D721Med (cell line): Measurements from ENCODE around the gene VAT1L.

Source experiments
- DNase-seq: peaks from one replicate; pipeline ENCODE4 v3.0.0; 2011; ENCODE audit warnings: low spot score; ENCODE audit not compliant: insufficient read length
- FAIRE-seq: peaks from 2 replicates; lab custom pipeline; 2011; peaks lifted over from hg19 to GRCh38; lab: Jason Lieb, UNC
- TF ChIP-seq, protein P1 (sequence below): IDR thresholded peaks from 2 replicates; pipeline ENCODE4 v1.5.1; 2012; ENCODE audit warnings: mild to moderate bottlenecking, control low read depth; ENCODE audit not compliant: insufficient read depth; ENCODE audit errors: missing control alignments

VAT1L gene

DNA sequence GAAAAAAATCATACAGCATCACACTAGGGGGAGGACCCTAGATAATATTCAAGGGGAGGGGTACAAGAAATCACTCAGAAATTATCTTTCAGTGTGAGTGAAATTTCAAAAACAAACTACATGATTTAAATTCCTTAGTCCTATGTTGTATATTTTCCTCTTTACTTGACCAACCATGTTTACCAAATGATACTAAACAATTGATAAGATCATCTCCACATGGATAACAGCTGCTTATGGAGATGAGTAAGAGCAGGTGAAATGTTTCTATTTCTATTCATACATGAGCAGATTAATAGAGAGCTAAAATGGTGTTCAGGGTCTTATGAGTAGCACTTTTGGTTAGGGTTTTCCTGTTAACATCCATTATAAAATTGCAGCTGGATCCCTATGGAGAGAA lies 7.3 kb upstream of the VAT1L start:
- TF ChIP-seq, protein P1, sequence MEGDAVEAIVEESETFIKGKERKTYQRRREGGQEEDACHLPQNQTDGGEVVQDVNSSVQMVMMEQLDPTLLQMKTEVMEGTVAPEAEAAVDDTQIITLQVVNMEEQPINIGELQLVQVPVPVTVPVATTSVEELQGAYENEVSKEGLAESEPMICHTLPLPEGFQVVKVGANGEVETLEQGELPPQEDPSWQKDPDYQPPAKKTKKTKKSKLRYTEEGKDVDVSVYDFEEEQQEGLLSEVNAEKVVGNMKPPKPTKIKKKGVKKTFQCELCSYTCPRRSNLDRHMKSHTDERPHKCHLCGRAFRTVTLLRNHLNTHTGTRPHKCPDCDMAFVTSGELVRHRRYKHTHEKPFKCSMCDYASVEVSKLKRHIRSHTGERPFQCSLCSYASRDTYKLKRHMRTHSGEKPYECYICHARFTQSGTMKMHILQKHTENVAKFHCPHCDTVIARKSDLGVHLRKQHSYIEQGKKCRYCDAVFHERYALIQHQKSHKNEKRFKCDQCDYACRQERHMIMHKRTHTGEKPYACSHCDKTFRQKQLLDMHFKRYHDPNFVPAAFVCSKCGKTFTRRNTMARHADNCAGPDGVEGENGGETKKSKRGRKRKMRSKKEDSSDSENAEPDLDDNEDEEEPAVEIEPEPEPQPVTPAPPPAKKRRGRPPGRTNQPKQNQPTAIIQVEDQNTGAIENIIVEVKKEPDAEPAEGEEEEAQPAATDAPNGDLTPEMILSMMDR: no peak
- DNase-seq (no peak), FAIRE-seq (no peak)

DNA sequence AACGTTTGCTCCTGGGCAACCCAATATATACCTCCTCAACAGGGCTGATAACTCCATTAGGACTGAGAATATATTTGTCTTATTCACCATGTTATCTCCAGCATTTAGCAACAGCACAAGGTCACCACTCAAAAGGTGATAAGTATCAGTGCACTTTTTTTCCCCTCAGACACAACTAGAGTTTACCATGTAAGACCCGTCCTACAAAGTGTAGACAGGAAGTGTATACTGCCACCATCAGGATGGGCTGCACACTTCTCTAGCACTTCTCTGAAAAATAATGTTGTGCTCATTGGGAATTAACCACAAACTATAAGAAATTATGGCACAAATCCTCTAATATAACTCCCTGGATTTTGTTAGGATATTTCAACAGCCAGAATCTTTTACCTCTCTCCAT lies 5.7 kb upstream of the VAT1L start:
- no peak for DNase-seq
- FAIRE-seq: no peak
- TF ChIP-seq, protein P1: peak; percentile 60

DNA sequence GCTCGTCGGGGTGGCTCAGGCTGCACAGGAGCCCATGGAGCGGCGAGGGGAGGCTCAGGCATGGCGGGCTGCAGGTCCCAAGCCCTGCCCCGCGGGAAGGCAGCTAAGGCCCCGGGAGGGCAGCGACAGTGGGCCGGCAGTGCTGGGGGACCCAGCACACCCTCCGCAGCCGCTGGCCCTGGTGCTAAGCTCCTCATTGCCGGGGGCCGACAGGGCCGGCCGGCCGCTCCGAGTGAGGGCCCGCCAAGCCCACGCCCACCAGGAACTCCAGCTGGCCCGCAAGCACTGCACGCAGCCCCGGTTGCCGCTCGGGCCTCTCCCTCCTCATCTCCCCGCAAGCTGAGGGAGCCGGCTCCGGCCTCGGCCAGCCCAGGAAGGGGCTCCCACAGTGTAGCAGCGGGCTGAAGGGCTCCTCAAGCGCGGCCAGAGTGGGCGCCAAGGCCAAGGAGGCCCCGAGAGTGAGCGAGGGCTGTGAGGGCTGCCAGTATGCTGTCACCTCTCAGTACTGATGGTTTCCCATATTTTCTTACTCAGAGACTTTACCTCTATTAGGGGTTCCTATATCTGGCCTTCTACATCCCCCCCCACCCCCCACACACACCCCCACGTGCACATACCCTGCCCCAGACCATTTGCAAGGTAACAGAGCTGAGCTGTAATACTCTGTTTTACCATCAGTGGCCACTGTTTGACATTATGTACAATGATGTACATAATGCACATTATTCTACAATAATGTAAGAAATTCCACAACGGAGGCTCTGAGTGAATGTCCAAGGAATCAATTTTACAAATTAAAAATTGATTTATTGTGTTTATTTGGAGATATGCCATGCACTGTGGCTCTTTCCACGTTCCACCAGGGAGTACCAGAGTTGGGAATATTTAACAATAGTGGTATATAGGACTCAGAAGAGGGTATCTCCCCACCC lies 3.7 kb upstream of the VAT1L start:
- TF ChIP-seq, protein P1: peak; percentile 25
- no peak for FAIRE-seq
- no peak for DNase-seq

DNA sequence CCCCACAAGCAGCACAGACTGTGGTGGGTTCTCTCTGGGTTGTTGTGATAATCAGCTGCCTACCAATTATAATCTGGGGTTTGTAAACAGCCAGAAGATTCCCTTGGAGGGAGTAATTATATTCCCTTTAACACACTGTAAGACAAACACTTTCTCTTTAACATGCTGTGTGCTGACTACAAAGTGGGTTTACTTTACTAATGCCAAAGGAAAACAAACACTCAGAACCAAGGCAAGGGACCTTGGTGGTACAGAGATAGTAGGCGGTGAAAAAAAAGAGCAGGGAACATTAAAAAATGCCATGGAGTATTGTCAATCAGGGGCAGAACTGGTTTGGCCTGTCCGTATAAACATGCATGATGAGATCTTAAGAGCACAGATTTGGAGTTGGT lies 3.0 kb upstream of the VAT1L start:
- DNase-seq: no peak

DNA sequence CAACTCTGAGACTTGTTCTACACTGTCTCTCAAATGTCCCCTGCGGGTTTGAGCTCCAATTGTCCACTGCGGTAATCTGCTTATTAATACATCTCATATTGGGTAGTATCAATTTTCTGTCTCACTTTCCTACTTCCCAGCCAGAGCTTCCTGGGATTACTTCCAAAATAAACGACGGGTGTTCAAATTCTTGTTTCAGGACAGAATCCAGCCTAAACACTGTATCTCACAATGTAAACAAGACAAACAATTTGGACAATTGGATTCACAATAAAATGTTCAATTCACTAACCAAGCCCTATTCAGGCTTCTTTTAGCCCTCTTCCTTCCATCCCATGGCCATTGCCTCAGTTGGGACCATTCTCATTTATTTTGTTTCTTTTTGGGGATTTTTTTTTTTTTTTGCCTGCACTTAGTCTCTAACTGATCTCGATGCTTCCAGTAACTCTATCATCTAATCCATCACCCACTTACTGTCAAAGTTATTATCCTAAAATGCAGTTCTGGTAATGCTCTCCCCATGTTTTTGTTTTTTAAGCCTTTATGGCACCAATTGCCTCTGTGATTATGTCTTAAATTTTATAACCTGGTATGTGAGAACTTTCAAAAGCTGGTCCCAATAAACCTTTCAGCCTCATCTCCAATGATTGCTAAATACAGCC lies 2.0 kb upstream of the VAT1L start:
- FAIRE-seq (no peak), DNase-seq (no peak)

More for the DNA sequence above, 3.0 kb upstream of the VAT1L start:
- FAIRE-seq: no peak
- TF ChIP-seq, protein P1: no peak

DNA sequence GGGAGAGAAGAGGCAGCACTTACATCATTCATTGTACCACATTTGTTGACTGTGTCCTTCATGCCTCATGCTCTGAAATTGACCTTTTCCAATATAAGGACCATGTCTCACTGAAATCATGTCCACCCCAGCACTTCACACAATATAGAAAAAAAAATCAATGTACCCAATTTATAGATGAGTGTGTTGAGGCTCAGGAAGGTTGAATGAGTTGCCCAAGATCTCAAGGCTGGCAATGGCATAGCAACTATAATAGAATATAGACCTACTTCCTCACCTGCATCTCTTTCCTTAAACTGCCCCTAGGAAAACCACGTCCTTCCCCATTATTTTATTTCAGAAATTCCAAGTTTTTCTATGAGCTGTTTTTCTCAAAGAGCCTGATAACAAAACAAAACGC lies 912 bp upstream of the VAT1L start:
- TF ChIP-seq, protein P1: no peak
- no peak for FAIRE-seq
- DNase-seq: no peak

More for the DNA sequence above, 2.0 kb upstream of the VAT1L start:
- TF ChIP-seq, protein P1: no peak
